NCI-H345 treated with DMSO at 0.1 percent for 48 hours (cell line): ENCODE results near the gene ATE1.
"Not testable (repeated sequence)": the region's sequence is repeated elsewhere in the genome, so short reads cannot be mapped to it uniquely, and the experiment has no call there.

Source experiments
- DNase-seq: peaks from one replicate; lab custom pipeline; 2025; ENCODE audit not compliant: unreplicated experiment; lab: John Stamatoyannopoulos, UW

The ATE1 gene

DNA sequence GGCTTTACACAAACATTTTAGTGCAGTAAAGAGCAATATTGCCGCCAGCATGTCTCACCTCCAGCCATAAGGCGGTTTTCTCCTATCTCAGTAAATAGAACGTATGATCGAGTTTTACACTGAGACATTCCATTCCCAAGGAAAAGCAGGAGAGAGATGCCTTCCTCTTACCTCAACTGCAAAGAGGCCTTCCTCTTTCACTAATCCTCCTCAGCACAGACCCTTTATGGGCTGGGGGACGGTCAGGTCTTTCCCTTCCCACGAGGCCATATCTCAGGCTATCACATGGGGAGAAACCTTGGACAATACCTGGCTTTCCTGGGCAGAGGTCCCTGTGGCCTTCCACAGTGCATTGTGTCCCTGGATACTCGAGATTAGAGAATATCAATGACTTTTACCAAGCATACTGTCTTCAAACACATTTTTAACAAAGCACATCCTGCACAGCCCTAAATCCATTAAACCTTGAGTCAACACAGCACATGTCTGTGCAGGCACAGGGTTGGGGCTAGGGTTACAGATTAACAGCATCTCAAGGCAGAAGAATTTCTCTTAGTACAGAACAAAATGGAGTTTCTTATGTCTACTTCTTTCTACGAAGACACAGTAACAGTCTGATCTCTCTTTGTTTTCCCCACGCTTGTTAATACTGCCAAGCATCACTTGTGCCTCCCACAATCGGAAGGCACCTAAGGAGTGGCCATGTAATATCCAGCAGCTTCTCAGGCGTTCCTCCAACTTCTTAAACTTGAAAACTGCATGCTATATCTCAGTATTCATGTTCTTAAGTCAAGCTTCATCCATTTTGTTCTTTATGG is 2.6 kb upstream of the ATE1 start:
- not testable (repeated sequence) for DNase-seq

DNA sequence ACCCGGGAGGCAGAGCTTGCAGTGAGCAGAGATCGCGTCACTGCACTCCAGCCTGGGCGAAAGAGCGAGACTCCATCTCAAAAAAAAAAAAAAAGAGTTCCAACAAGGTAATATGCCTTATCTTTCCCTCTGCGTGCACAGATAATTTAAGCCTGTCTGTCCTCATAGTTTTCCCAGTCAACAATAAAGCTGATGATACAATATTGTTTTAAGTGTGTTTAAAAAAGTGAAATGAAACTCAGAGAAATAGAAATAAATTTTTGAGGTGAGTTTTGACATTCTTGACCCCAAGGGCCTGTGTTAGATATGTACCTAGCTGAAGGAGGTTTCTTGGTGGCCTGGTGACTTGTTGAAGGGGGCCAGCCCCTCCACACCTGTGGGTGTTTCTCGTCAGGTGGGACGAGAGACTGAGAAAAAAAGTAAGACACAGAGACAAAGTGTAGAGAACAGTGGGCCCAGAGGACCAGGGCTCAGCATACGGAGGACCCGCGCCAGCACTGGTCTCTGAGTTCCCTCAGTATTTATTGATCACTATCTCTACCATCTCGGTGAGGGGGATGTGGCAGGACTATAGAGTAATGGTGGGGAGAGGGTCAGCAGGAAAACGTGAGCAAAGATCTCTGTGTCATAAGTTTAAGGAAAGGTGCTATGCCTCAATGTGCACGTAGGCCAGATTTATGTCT is 1.9 kb upstream of the ATE1 start:
- DNase-seq: not testable (repeated sequence)

DNA sequence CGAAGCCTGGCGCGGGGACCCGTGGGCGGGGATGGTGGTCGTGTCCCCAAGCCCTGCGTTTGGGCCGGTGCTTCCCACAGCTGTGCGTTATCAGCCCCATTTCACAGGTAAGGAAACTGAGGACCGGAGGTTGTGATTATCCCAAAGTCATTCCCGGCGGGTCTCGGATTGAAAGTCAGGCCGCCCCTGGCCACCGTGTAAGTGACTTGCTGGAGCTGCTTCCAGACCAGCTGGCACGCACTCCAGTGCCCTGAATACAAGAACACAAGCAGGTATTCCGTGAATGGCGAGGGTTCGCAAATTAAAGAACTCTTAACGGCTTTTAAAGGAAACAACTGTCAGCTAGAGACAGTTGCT is 675 bp upstream of the ATE1 start:
- DNase-seq: peak; percentile 14

DNA sequence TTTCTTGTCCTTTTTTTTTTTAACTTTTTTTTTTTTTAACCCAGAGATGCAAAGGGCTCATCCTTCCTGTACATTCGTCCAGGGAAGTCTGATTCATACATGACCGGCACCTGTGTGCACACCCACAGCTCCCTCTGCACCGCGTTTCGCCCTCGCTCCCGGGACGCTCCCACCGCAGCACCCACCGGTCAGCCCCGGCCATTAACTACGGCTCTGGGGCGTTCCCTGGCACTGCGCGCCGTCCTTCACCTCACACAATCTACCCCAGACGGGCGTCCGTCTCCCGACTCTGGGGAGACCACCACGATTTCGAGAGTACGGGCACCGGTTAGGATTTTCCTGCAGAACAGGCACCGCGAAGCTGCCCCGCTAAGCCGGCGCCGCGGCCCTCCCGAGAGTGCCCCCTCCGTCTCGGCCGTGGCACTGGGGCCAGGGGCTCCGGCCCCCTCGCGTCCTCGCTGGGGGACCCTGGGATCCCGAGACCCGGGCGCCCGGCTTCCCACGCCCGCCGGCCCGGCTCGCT is 452 bp downstream of the ATE1 start:
- no peak for DNase-seq

DNA sequence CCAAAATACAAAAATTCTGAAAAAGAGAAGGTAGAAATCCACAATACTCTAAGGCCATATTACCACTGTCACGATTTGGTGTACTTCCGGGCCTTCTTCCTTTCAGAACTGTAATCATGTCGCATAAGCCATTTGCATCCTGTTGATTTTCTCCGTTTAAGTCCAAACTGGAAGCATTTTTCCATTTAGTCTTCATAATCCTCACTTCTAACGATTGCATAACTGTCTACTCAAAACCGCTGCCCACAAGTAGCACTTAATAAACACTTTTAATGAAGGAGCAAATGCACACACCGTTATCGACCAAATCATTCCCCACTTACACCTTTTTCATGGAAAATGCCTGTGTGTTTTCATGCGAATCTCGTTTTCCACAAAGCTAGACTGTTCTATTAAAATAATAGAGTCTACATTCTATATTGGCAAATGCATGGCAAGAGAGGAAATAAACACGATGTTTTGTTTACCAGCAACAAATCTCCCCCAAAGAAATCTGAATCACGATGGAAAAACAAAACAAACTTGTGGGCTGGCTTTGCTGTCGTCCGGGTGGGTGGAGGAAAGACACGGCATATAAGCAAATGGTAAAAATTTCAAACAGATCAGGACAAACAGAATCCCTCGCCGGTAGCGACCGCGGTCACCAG is 1.0 kb downstream of the ATE1 start:
- DNase-seq: no peak

DNA sequence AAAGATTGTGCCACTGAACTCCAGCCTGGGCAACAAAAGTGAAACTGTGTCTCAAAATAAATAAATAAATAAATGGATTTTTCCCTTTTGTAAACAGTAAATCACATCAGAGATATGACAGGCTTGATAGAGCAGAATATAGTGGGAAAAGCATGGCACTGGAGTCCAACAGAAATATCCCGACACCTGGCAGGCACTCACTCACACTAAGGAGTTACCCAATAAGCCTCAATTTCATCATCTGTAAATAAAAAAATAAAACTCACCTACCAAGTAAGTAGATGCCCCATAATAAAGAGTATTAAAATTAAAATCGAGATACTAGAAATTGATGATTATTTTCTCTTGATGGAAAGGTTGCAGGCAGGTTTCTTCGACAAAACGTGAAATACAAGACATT is 1.7 kb downstream of the ATE1 start:
- no peak for DNase-seq

DNA sequence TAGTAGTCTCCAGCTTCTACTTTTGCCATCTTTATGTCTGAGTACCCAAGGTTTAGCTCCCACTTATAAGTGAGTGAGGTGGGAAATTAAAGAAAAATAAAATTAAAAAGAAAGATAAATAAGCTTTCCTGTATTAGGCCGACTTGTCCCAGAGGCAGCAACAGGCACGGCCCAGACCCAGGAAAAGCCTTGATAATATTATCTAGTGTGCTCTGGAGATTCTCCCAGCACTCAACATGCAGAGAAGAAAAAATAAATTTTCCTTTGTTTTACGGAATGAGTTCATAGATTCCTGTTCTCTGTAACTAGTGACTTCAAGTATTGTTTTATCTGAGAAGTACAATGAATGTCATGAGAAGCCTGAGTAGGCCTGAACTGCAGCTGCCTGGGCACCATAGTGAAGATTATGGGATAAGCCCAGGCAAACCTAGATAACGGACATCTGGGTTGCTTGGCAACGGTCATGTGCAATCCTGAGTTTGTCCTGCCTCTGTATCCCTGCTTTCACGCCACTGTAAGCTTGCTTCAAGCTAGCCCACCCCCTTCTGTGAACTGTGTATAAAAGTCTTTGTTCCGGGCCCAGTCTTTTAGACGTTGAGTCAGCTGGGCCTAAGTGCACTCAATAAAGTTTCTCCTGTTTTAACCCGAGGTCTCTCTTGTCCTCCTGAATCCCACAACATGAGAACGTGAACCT is 6.4 kb downstream of the ATE1 start:
- no peak for DNase-seq

DNA sequence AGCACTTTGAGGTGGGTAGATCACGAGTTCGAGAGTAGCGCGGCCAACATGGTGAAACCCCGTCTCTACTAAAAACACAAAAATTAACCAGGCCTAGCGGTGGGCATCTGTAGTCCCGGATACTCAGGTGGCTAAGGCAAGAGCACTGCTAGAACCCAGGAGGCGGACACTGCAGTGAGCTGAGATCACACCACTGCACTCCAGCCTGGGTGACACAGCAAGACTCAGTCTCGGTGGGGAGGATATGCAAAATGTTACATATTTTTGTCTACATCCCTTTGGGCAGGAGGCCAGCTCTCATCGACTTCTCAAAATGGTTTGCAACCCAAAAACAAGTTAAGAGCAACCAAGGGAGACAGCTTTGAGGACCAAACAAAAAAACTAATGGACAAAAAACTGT is 8.2 kb downstream of the ATE1 start:
- DNase-seq: no peak

DNA sequence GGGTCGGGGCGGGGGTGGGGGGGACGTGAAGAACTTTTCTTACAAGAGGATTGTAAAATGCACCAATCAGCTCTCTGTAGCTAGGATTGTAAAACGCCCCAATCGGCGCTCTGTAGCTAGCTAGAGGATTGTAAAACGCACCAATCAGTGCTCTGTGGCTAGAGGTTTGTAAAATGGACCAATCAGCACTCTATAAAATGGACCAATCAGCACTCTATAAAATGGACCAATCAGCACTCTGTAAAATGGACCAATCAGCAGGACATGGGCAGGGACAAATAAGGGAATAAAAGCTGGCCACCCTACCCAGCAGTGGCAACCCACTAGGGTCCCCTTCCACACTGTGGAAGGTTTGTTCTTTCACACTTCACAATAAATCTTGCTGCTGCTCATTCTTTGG is 9.0 kb downstream of the ATE1 start:
- not testable (repeated sequence) for DNase-seq

DNA sequence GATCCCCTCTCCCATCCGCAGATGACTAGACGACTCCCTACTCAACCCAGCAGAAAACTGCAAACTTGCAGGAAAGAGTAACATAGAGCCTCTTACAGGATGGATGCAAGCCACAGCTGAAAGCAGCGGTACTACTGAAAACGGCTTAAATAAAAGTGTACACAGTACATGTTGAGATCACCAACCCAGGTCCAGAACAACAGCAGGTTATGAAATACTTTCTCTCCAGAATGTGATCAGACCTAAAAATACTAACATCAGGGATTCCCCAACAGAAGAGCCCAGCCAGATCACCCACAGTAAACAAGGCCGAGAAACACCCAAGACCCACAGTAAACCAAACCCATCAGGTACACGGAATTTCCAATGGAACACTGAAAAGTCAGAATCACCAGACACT is 13.2 kb downstream of the ATE1 start:
- DNase-seq: no peak

DNA sequence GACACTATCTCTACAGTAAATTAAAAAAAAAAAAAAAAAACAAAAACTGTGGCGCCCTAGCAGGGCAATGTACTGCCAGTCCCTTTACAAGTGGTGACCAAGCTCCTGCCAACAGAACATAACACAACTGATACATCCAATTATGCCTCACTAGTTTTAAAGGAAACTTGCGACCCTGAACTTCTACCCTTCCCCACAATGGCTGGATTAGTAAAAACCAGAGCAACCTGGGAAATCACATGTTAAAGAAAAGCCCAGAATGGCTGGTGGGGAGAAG is 16.5 kb downstream of the ATE1 start:
- no peak for DNase-seq

DNA sequence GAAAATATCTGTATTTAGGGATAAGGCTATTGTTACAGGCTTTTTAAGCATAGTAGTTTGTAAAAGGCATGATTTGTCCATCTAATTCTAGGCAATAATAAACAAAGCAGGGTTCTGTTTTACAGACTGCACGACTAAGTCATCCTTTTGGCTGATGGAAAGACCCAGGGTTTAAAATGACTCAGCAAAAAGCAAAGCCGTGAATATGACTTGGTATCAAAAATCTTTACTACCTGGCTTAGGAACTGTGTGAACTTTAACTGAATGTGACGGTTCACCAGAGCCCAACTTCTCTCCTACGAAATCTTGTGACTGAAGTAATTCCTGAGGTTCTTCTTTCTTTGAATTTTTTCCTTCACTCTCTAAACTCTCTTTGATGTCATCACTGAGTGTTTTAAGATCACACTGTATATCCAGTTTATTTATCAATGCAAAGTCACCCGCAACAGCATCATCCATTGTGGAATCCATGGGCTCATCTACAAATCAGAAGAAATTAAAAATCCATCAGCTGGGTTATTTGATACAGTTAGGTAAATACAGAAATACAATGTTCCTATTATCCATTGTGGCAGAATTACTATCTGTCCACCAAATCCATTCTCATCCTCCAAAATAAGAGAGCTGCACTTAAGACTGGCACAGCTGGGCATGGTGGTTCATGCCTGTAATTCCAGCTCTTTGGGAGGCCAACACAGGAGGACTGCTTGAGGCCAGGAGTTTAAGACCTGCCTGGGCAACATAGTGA is 17.0 kb downstream of the ATE1 start:
- no peak for DNase-seq

DNA sequence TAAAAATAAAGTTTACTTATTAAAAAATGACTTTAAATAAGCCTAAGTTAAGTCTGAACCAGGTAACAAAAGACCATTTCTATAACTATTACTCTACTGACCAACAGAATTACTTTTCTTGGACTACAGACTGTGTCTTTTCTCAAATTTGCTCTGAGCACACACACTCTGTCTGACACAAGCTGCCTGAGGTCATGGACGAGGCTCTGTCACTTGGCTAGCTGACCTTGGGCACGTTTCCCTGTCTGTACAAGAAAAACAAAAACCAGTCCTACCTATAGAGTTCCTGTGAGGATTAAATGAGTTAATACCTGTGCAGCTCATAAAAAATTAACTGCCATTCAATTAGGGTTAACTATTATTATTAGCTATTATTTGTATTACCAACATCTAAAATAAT is 22.9 kb downstream of the ATE1 start:
- DNase-seq: no peak

DNA sequence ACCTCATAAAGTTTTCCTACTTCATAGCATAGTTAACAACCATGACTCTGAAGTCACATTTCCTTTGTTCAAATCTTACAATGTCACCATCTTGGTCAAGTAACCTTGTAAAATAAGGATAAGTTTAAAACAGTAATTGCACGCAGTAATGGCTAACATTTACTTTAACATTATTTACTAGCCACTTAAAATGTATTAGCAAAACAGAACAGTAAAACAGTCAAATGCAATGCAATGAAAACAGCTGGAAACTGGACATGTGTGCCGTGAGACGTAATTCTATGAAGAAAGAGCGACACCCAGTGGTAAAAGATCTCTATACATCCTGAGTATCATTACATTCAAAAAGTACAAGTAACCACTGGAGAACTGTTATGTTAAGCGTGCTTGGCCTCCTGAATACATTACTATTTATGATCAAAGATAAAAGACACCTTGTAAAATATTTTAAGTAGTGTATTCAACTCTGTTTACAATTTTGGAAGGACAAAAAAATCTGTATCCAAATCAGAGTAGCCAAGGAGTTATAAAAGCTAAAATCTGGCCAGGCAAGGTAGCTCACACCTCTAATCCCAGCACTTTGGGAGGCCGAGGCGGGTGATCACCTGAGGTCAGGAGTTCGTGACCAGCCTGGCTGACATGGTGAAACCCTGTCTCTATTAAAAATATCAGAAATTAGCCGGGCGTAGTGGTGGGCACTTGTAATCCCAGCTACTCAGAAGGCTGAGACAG is 27.2 kb downstream of the ATE1 start:
- DNase-seq: peak; percentile 10

DNA sequence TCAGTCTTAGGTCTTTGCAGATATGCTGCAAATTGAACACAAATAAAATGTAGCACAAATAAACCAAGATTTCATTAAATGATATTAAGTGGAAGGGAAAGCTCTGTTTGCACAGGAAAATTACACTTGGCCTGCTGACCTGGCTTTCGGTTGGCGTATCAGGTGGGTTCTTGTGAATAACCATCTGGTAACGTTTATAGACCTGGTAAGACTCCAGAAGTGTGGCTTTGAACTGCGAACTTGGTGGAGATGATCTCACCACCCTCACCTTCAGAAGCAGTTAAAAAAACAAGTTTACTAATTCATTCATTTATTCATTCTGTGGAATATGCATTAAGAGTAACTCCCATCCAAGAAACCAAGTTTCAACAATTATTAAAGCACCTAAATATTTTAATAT is 28.1 kb downstream of the ATE1 start:
- no peak for DNase-seq

DNA sequence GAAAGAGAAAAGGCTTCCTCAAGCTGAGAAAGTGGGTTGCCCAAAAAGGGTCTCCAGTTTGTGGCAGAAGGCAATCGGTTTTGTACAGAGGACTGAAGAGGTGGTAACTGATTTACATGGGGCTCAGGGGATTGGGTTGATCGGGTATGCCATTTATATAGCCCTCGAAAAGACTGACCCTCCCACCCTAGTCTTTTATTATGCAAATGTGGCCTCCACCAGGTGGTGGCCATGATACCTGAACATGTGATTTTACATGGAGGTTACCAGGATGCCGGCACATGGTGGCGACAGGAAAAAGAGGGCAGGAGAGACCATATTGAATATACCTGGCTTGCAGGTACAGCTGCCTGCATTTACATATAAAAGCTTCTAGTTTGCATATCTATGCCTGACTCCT is 36.7 kb downstream of the ATE1 start:
- no peak for DNase-seq

DNA sequence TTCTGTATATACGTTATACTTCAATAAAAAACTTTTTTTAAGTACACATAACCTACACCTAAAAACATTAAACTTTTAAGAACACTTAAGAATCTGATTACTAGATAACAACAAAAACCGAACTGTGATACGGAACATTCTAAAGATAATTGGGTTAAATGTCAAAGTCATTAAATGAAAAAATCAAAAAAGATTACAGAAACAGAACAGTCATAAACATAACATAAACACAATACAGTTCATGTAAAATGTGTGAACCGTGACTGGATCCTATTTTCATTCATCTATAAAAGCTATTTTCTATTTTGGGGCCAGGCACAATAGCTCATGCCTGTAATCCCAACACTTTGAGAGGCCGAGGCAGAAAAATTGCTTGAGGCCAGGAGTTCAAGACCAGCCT is 38.6 kb downstream of the ATE1 start:
- no peak for DNase-seq

DNA sequence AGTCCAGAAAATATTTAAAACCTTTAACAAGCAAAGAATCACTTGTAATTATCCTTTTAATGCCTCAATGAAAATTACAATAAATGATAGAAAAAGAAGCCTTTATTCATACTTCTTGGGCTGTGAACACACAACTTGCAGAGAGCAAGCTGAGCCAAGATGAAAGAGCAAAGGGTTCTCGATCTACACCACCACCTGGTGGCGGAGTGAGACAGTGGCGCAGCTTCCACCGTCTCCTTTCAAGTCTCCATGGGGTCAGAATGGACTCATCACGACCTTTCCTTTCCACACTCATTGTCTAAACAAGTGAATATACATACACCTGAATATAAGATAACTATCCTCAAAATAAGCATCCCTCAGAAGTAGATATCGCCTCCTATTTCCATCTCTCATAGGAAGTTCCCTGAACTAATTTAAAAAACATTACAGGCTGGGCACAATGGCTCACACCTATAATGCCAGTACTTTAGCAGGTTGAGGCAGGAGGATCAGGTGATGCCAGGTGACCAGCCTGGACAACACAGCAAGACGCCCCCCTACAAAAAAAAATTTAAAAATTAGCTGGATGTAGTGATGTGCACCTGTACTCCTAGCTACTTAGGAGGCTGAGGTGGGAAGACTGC is 40.7 kb downstream of the ATE1 start:
- no peak for DNase-seq

DNA sequence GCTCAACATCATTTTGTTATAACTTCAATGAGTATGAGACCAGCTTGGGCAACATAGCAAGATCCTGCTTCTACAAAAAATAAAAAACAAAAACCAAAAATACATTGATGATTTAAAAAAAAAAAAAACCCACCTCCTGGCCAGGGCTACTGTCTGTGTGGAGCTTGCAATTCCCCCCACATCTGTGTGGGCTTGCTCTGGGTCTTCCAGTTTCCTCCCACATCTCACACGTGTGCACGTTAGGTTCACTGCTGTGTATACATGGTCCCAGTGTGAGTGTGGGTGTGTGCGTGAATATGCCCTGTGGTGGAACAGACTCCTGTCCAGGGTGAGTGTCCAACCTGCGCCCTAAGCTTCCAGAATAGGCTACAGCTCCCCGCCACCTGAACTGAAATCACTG is 41.6 kb downstream of the ATE1 start:
- DNase-seq: no peak

DNA sequence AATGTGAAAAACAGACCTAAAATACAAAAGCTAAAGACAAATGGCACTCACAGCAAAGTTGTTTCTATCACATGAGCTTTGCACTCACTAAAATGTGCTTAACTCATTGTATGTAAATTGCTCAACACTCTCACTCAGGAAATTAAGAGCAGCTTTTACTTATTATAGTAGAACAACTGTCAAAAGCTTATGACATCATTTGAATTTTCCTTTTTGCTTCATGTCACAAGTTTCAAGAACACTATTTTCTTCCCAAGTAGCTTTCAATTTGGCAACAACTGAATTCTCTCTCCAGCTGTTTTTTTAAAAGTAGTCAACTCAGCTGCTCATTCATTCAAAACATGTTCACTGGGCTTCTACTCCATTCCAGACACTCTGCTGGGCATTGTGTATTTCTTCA is 46.9 kb downstream of the ATE1 start:
- no peak for DNase-seq
